Muscle layer of colon (tissue), 2 donors: ENCODE measurements around the gene NEB.
"Not testable (repeated sequence)": the region's sequence is repeated elsewhere in the genome, so short reads cannot be mapped to it uniquely, and the experiment has no call there.

Experiments
- H3K27ac ChIP-seq: one replicate; pipeline ENCODE4 v1.7.0; 2013; ENCODE audit warnings: low read depth, mild to moderate bottlenecking, low read length, moderate library complexity
- H3K27me3 ChIP-seq, 2 donors: one replicate each; pipeline ENCODE4 v1.7.0; 2013; ENCODE audit warnings: low read length in 2 of 2, mild to moderate bottlenecking in 2 of 2; ENCODE audit not compliant: insufficient read depth in 2 of 2, control insufficient read depth in 1 of 2
- H3K36me3 ChIP-seq: one replicate; pipeline ENCODE4 v1.7.0; 2013; ENCODE audit warnings: mild to moderate bottlenecking, low read length; ENCODE audit not compliant: insufficient read depth
- H3K4me1 ChIP-seq: one replicate; pipeline ENCODE4 v1.7.0; 2013; ENCODE audit warnings: mild to moderate bottlenecking, low read length; ENCODE audit not compliant: insufficient read depth
- H3K4me3 ChIP-seq, 2 donors: one replicate each; pipeline ENCODE4 v1.7.0; 2013; ENCODE audit warnings: low read length in 2 of 2, low read depth in 1 of 2, mild to moderate bottlenecking in 1 of 2, moderate library complexity in 1 of 2
- H3K9ac ChIP-seq: one replicate; pipeline ENCODE4 v1.7.0; 2013; ENCODE audit warnings: low read length
- H3K9me3 ChIP-seq: one replicate; pipeline ENCODE4 v1.7.0; 2013; ENCODE audit warnings: mild to moderate bottlenecking, low read length
- donor health status: abdominal sarcoma.
- donor health status: Adenocarcinoma of cecum.

The NEB gene

GRCh38 chr2:151619337-151619989, 114.8 kb downstream of the NEB start:
- Histone ChIP-seq H3K4me3 (no peak overlapping the region), H3K27me3 (no peaks in the 10 kb centered on the region), H3K9ac (no peak overlapping the region), H3K9me3 (no peaks in the 10 kb centered on the region), H3K27ac (no peak overlapping the region), H3K4me1 (no peaks in the 10 kb centered on the region), H3K36me3 (no peaks in the 10 kb centered on the region)

- no peak overlapping the region for H3K9ac ChIP-seq
- H3K9me3 ChIP-seq, result no peaks in the 10 kb centered on the region
- no peak overlapping the region for H3K27ac ChIP-seq
- H3K4me1 ChIP-seq, result no peaks in the 10 kb centered on the region
- no peaks in the 10 kb centered on the region for H3K36me3 ChIP-seq
- H3K27me3 ChIP-seq, result no peaks in the 10 kb centered on the region
- H3K4me3 ChIP-seq, result no peak overlapping the region
Measured at GRCh38 chr2:151616760-151617339, 117.4 kb downstream of the NEB start.

GRCh38 chr2:151614606-151615306, 119.5 kb downstream of the NEB start:
- Histone ChIP-seq H3K27ac (no peak overlapping the region), H3K9ac (no peak overlapping the region), H3K36me3 (no peaks in the 10 kb centered on the region), H3K27me3 (no peaks in the 10 kb centered on the region), H3K4me1 (no peaks in the 10 kb centered on the region), H3K4me3 (no peak overlapping the region), H3K9me3 (no peaks in the 10 kb centered on the region)

GRCh38 chr2:151614159-151614558, 120.1 kb downstream of the NEB start:
- H3K27me3 ChIP-seq, result no peaks in the 10 kb centered on the region
- H3K9me3 ChIP-seq, result no peaks in the 10 kb centered on the region
- no peaks in the 10 kb centered on the region for H3K36me3 ChIP-seq
- no peak overlapping the region for H3K9ac ChIP-seq
- no peak overlapping the region for H3K27ac ChIP-seq
- no peaks in the 10 kb centered on the region for H3K4me1 ChIP-seq
- no peak overlapping the region for H3K4me3 ChIP-seq

GRCh38 chr2:151611351-151611750, 122.9 kb downstream of the NEB start:
- H3K9me3 ChIP-seq, result no peaks in the 10 kb centered on the region
- H3K4me1 ChIP-seq, result no peaks in the 10 kb centered on the region
- no peaks in the 10 kb centered on the region for H3K36me3 ChIP-seq
- H3K27me3 ChIP-seq, result no peaks in the 10 kb centered on the region
- no peak overlapping the region for H3K9ac ChIP-seq
- no peak overlapping the region for H3K4me3 ChIP-seq
- no peak overlapping the region for H3K27ac ChIP-seq

- no peaks in the 10 kb centered on the region for H3K9me3 ChIP-seq
- no peak overlapping the region for H3K4me3 ChIP-seq
- no peaks in the 10 kb centered on the region for H3K27me3 ChIP-seq
- no peak overlapping the region for H3K27ac ChIP-seq
- H3K36me3 ChIP-seq, result no peaks in the 10 kb centered on the region
- H3K9ac ChIP-seq, result no peak overlapping the region
- no peaks in the 10 kb centered on the region for H3K4me1 ChIP-seq
Measured at GRCh38 chr2:151610310-151610709, 124.0 kb downstream of the NEB start.

- no peak overlapping the region for H3K27ac ChIP-seq
- H3K4me1 ChIP-seq, result no peaks in the 10 kb centered on the region
- no peak overlapping the region for H3K4me3 ChIP-seq
- H3K36me3 ChIP-seq, result no peaks in the 10 kb centered on the region
- no peak overlapping the region for H3K9ac ChIP-seq
- H3K9me3 ChIP-seq, result no peaks in the 10 kb centered on the region
- H3K27me3 ChIP-seq, result no peaks in the 10 kb centered on the region
Measured at GRCh38 chr2:151609705-151610104, 124.6 kb downstream of the NEB start.

GRCh38 chr2:151607459-151608424, 126.5 kb downstream of the NEB start:
- not testable (repeated sequence) for H3K4me1 ChIP-seq, H3K9me3 ChIP-seq, H3K9ac ChIP-seq, H3K36me3 ChIP-seq, H3K27ac ChIP-seq, H3K4me3 ChIP-seq, H3K27me3 ChIP-seq

- H3K4me3 ChIP-seq, H3K27me3 ChIP-seq, H3K27ac ChIP-seq, H3K36me3 ChIP-seq, H3K4me1 ChIP-seq, H3K9ac ChIP-seq, H3K9me3 ChIP-seq: not testable (repeated sequence)
Measured at GRCh38 chr2:151603530-151603929, 130.7 kb downstream of the NEB start.

- not testable (repeated sequence) for H3K9me3 ChIP-seq, H3K27ac ChIP-seq, H3K36me3 ChIP-seq, H3K27me3 ChIP-seq, H3K9ac ChIP-seq, H3K4me1 ChIP-seq, H3K4me3 ChIP-seq
Measured at GRCh38 chr2:151602402-151602801, 131.9 kb downstream of the NEB start.

GRCh38 chr2:151601803-151602202, 132.5 kb downstream of the NEB start:
- H3K36me3 ChIP-seq, H3K27me3 ChIP-seq, H3K27ac ChIP-seq, H3K4me1 ChIP-seq, H3K4me3 ChIP-seq, H3K9me3 ChIP-seq, H3K9ac ChIP-seq: not testable (repeated sequence)
